Lower leg skin (tissue), 3 donors: Measurements from ENCODE around the gene MYO15B.

Experiments used
- CTCF ChIP-seq, 3 donors: fragments of 450-650 bp; IDR thresholded peaks; one replicate each; pipeline ENCODE4 v1.5.1; 2016; ENCODE audit warnings: antibody characterized with exemption in 3 of 3, mild to moderate bottlenecking in 3 of 3, moderate library complexity in 2 of 3
- POLR2A ChIP-seq, 2 donors: fragments of 450-650 bp; IDR thresholded peaks; one replicate each; pipeline ENCODE4 v1.6.1; 2016 to 2017; ENCODE audit warnings: antibody characterized with exemption in 2 of 2, mild to moderate bottlenecking in 1 of 2, moderate library complexity in 1 of 2

DNA sequence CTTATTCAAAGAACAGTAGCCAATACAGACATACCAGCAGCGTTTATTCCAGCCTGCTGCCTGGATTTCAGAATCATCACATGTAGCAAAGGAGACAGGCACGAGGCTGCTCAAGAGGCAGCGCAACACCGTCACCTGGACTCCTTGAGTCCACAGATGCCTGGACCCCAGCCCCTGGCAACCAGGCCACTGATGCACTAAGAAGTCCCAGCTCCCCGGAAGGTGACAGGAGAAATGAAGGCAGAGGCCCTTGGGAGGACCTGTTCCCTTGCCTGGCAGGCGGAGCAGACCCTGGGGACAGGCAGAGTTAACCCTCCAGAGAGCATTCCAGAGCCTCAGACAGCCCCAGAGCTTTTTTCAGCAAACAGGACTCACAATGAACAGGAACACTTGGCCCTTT is 62.1 kb downstream of the MYO15B start:
- TF ChIP-seq POLR2A (IDR thresholded peaks at IDR 0.05) (no peak), CTCF (IDR thresholded peaks at IDR 0.05) (no peak)
